Inferior parietal cortex (tissue), 1 donor: Measurements from ENCODE around the gene ATXN1.

Experiments used
- DNase-seq: peaks from one replicate; pipeline ENCODE4 v3.0.0-alpha.2; 2016; ENCODE audit errors: extremely low spot score

The ATXN1 gene

GRCh38 chr6:16762268-16762549, 949 bp upstream of the ATXN1 start:
- no peak for DNase-seq

- DNase-seq: no peak
Observed at GRCh38 chr6:16761471-16762267, 409 bp upstream of the ATXN1 start.

GRCh38 chr6:16759646-16760515, 1.4 kb downstream of the ATXN1 start:
- DNase-seq: no peak

- peak; percentile 75 for DNase-seq
Observed at GRCh38 chr6:16759181-16759645, 2.0 kb downstream of the ATXN1 start.

GRCh38 chr6:16758163-16758975, 2.9 kb downstream of the ATXN1 start:
- DNase-seq: no peak

- DNase-seq: no peak
Observed at GRCh38 chr6:16757332-16757731, 3.9 kb downstream of the ATXN1 start.

GRCh38 chr6:16756660-16757255, 4.5 kb downstream of the ATXN1 start:
- no peak for DNase-seq

GRCh38 chr6:16755544-16755943, 5.7 kb downstream of the ATXN1 start:
- no peak for DNase-seq

GRCh38 chr6:16754876-16755275, 6.4 kb downstream of the ATXN1 start:
- DNase-seq: no peak

- no peak for DNase-seq
Observed at GRCh38 chr6:16754274-16754673, 7.0 kb downstream of the ATXN1 start.

GRCh38 chr6:16753341-16753740, 7.9 kb downstream of the ATXN1 start:
- DNase-seq: no peak

- no peak for DNase-seq
Observed at GRCh38 chr6:16752206-16752866, 8.9 kb downstream of the ATXN1 start.

- DNase-seq: no peak
Observed at GRCh38 chr6:16751251-16751946, 9.9 kb downstream of the ATXN1 start.

- DNase-seq: no peak
Observed at GRCh38 chr6:16750566-16750965, 10.7 kb downstream of the ATXN1 start.

- DNase-seq: no peak
Observed at GRCh38 chr6:16749516-16750485, 11.5 kb downstream of the ATXN1 start.

- DNase-seq: no peak
Observed at GRCh38 chr6:16748025-16748319, 13.3 kb downstream of the ATXN1 start.

- DNase-seq: no peak
Observed at GRCh38 chr6:16747232-16748024, 13.8 kb downstream of the ATXN1 start.

GRCh38 chr6:16746812-16747211, 14.4 kb downstream of the ATXN1 start:
- DNase-seq: no peak

GRCh38 chr6:16746401-16746800, 14.9 kb downstream of the ATXN1 start:
- no peak for DNase-seq
